ENCODE results near the gene MAML3.

MAML3 gene

DNA sequence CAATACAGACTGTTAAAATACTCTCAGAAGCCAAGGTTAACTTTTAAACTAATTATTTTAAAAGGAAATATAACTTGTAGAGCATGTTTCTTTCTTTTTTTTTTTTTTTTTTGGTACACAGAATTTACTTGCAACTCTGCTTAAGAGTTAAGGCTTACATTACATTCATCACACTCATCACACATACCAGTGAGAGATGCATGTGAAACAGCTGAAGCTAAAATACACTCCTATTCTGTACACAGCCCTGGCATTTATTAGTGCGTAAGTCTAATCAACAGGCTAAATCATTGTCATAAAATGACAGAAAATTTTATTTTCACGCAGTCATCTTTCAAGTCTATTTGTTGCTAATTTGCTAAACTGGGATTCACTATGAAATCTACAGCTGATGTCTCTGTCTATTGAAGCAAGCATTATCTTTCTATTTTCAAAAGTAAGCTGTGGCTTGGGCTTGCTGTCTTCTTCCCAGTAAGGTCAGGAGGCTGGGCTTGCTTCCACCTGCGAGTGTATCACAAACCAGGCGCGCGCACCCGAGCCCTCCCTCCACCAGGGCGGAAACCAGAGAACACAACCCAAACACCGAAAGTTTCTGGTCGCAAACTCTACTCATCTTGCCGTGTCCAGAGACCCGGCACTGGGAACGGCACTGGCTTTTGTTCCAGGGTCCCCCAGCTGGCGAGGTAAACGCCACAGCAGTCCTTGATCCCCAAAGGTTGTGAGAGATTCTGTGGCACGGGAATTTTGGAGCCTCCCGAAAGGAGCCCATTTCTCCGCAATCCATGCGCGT is 3.9 kb downstream of the MAML3 start:
- CTCF ChIA-PET: interaction anchor here (0.7 to 0.8 kb wide), 3 partner anchors 100 to 493 kb away, joined by 3 to 5 read pairs (median 4); no protein-coding TSS in a partner anchor
- peak; percentile 62 for DNase-seq (ENCODE audit: extremely low spot score)
- no peak for TF ChIP-seq ARNT (IDR thresholded peaks at IDR 0.05)
- no peak for TF ChIP-seq FOXA1 (IDR thresholded peaks at IDR 0.05)
- no peak for TF ChIP-seq FOXM1 (IDR thresholded peaks at IDR 0.05; ENCODE audit: borderline replicate concordance)
- no peak for TF ChIP-seq CTBP1 (IDR thresholded peaks at IDR 0.05; ENCODE audit: borderline replicate concordance)
- no peak for TF ChIP-seq BHLHE40 (IDR thresholded peaks at IDR 0.05; ENCODE audit: borderline replicate concordance)
- no peak for TF ChIP-seq NFRKB (IDR thresholded peaks at IDR 0.05)
- TF ChIP-seq L3MBTL2 (conservative IDR thresholded peaks at IDR 0.05): no peak
- POLR2A ChIA-PET: interaction anchor here (0.6 to 3.0 kb wide), 23 partner anchors 10 to 137 kb away, joined by 3 to 14 read pairs (median 4); no protein-coding TSS in a partner anchor

DNA sequence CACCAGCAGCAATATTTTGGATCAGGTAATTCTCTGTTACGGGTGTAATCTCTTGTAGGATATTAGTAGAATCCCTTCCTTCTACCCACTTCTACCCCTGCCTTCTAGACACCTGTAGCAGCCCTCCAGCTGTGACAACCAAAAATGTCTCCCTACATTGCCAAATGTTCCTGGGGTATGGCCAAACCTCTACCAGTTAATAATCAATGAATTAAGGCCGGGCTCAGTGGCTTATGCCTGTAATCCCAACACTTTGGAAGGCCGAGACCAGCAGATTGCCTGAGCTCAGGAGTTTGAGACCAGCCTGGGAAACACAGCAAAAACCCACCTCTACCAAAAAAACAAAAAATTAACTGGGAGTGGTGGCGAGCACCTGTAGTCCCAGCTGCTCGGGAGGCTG is 9.9 kb downstream of the MAML3 start:
- POLR2A ChIA-PET: interaction anchor here (1.4 kb wide), 1 partner anchor 46 kb away, joined by 3 read pairs; no protein-coding TSS in a partner anchor
- CTCF ChIA-PET: interaction anchor here (0.6 kb wide), 1 partner anchor 862 kb away, joined by 3 read pairs; no protein-coding TSS in a partner anchor
- TF ChIP-seq FOXM1 (IDR thresholded peaks at IDR 0.05; ENCODE audit: borderline replicate concordance): no peak
- TF ChIP-seq SUZ12 (IDR thresholded peaks at IDR 0.05): no peak
- no peak for TF ChIP-seq HDGF (IDR thresholded peaks at IDR 0.05; ENCODE audit: borderline replicate concordance)
- no peak for TF ChIP-seq BHLHE40 (IDR thresholded peaks at IDR 0.05; ENCODE audit: borderline replicate concordance)
- TF ChIP-seq, protein P1, sequence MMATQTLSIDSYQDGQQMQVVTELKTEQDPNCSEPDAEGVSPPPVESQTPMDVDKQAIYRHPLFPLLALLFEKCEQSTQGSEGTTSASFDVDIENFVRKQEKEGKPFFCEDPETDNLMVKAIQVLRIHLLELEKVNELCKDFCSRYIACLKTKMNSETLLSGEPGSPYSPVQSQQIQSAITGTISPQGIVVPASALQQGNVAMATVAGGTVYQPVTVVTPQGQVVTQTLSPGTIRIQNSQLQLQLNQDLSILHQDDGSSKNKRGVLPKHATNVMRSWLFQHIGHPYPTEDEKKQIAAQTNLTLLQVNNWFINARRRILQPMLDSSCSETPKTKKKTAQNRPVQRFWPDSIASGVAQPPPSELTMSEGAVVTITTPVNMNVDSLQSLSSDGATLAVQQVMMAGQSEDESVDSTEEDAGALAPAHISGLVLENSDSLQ (IDR thresholded peaks at IDR 0.05): no peak
- no peak for TF ChIP-seq ZNF384 (IDR thresholded peaks at IDR 0.05)
- TF ChIP-seq TARDBP (IDR thresholded peaks at IDR 0.05): no peak
- no peak for TF ChIP-seq ARNT (IDR thresholded peaks at IDR 0.05)
- no peak for TF ChIP-seq FOXA1 (IDR thresholded peaks at IDR 0.05)
- no peak for TF ChIP-seq FOXK2 (IDR thresholded peaks at IDR 0.05)
- no peak for TF ChIP-seq NFRKB (IDR thresholded peaks at IDR 0.05)
- no peak for TF ChIP-seq SP1 (IDR thresholded peaks at IDR 0.05)
- no peak for TF ChIP-seq LEF1 (IDR thresholded peaks at IDR 0.05; ENCODE audit: borderline replicate concordance)
- no peak for TF ChIP-seq ELF4 (IDR thresholded peaks at IDR 0.05)
- no peak for TF ChIP-seq L3MBTL2 (conservative IDR thresholded peaks at IDR 0.05)
- no peak for TF ChIP-seq CTBP1 (IDR thresholded peaks at IDR 0.05; ENCODE audit: borderline replicate concordance)
- no peak for DNase-seq (ENCODE audit: extremely low spot score)

DNA sequence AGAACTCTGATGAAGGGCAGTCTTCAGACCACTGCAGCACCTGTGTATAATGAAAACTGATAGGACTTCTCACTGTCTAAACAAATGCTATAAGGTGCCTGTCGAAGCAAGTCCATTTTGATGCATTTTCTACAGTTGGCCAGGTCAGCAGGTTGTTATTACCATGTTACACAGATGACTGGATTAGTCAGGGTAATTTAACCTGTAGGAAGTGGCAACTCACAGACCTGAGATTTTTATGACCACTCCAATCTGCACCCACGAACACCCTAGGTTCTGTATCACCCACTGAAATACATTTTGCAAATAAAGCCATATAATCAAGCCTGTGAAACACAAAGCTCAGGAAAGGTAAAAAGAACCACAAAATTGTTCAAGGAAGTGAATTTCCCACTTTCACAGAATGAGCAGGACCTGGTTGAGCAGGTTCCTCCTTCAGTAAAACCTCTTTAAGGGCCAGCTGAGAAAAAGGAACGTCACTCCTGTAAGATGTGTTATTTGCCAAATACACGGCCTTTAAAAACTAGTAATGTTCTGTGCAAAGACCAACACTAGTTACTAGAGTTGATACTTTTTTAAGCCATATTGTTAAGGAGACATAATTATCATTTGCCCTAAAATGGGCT is 12.7 kb downstream of the MAML3 start:
- DNase-seq (ENCODE audit: extremely low spot score): no peak
- ChIA-PET CTCF (no interaction called here), POLR2A (no interaction called here)

DNA sequence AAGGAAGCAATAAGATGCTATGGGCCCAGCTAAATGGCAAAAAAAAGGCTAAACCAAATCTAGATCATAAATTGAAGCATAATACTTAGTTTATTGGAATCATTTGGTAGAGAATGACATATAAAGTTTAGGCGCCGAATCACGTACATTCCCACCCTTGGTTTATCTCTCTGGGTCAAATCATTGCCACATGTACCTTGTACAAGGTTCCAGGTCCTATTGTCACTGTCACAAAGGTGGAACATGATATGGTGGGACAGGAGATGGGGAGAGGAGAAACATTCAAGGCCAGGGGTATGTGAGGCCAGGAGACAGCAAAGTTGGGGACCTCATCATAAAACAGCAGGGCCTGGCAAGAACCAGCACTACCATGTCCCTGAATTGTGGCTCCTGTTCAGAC is 13.4 kb downstream of the MAML3 start:
- ChIA-PET POLR2A (no interaction called here), CTCF (no interaction called here)
- no peak for TF ChIP-seq NFRKB (IDR thresholded peaks at IDR 0.05)
- TF ChIP-seq ARNT (IDR thresholded peaks at IDR 0.05): no peak
- no peak for TF ChIP-seq SUZ12 (IDR thresholded peaks at IDR 0.05)
- no peak for TF ChIP-seq HDGF (IDR thresholded peaks at IDR 0.05; ENCODE audit: borderline replicate concordance)
- no peak for TF ChIP-seq ELF4 (IDR thresholded peaks at IDR 0.05)
- TF ChIP-seq FOXK2 (IDR thresholded peaks at IDR 0.05): no peak
- TF ChIP-seq SP1 (IDR thresholded peaks at IDR 0.05): no peak
- TF ChIP-seq, protein P1 (IDR thresholded peaks at IDR 0.05): no peak
- no peak for TF ChIP-seq LEF1 (IDR thresholded peaks at IDR 0.05; ENCODE audit: borderline replicate concordance)
- TF ChIP-seq L3MBTL2 (conservative IDR thresholded peaks at IDR 0.05): no peak
- TF ChIP-seq FOXA1 (IDR thresholded peaks at IDR 0.05): no peak
- TF ChIP-seq CTBP1 (IDR thresholded peaks at IDR 0.05; ENCODE audit: borderline replicate concordance): no peak
- no peak for TF ChIP-seq BHLHE40 (IDR thresholded peaks at IDR 0.05; ENCODE audit: borderline replicate concordance)
- no peak for TF ChIP-seq TARDBP (IDR thresholded peaks at IDR 0.05)
- TF ChIP-seq FOXM1 (IDR thresholded peaks at IDR 0.05; ENCODE audit: borderline replicate concordance): no peak
- no peak for TF ChIP-seq ZNF384 (IDR thresholded peaks at IDR 0.05)

More for the DNA sequence above, 12.7 kb downstream of the MAML3 start:
- no peak for TF ChIP-seq BHLHE40 (IDR thresholded peaks at IDR 0.05; ENCODE audit: borderline replicate concordance)
- no peak for TF ChIP-seq TARDBP (IDR thresholded peaks at IDR 0.05)
- TF ChIP-seq ELF4 (IDR thresholded peaks at IDR 0.05): no peak
- TF ChIP-seq HDGF (IDR thresholded peaks at IDR 0.05; ENCODE audit: borderline replicate concordance): no peak
- no peak for TF ChIP-seq SUZ12 (IDR thresholded peaks at IDR 0.05)
- no peak for TF ChIP-seq FOXM1 (IDR thresholded peaks at IDR 0.05; ENCODE audit: borderline replicate concordance)
- TF ChIP-seq ZNF384 (IDR thresholded peaks at IDR 0.05): no peak
- TF ChIP-seq FOXK2 (IDR thresholded peaks at IDR 0.05): no peak
- no peak for TF ChIP-seq L3MBTL2 (conservative IDR thresholded peaks at IDR 0.05)
- TF ChIP-seq CTBP1 (IDR thresholded peaks at IDR 0.05; ENCODE audit: borderline replicate concordance): no peak
- TF ChIP-seq SP1 (IDR thresholded peaks at IDR 0.05): no peak
- TF ChIP-seq NFRKB (IDR thresholded peaks at IDR 0.05): no peak
- TF ChIP-seq LEF1 (IDR thresholded peaks at IDR 0.05; ENCODE audit: borderline replicate concordance): no peak
- TF ChIP-seq, protein P1 (IDR thresholded peaks at IDR 0.05): no peak

DNA sequence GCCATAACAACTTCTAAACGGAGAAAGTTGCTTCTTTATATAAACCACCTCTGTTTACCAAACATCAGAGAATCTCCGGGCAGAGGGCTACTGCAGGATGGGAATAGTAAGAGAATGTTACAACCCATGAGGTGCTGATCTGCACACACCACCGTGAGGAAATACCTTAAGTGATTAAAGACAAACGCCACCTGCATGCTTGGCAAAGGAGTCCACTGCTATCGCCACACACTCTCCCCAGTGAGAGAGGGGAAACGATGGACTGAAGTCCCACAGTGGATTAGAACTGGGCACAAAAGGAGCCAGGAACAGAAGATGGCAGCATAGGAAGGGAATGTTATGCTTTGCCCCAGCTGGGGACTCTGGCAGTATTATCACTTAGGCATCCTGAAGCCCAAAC is 15.6 kb downstream of the MAML3 start:
- TF ChIP-seq CTBP1 (IDR thresholded peaks at IDR 0.05; ENCODE audit: borderline replicate concordance) (no peak), FOXA1 (IDR thresholded peaks at IDR 0.05) (no peak), ELF4 (IDR thresholded peaks at IDR 0.05) (no peak), LEF1 (IDR thresholded peaks at IDR 0.05; ENCODE audit: borderline replicate concordance) (no peak), SUZ12 (IDR thresholded peaks at IDR 0.05) (no peak), BHLHE40 (IDR thresholded peaks at IDR 0.05; ENCODE audit: borderline replicate concordance) (no peak), L3MBTL2 (conservative IDR thresholded peaks at IDR 0.05) (no peak), ARNT (IDR thresholded peaks at IDR 0.05) (no peak), TARDBP (IDR thresholded peaks at IDR 0.05) (no peak), FOXK2 (IDR thresholded peaks at IDR 0.05) (no peak), ZNF384 (IDR thresholded peaks at IDR 0.05) (no peak), HDGF (IDR thresholded peaks at IDR 0.05; ENCODE audit: borderline replicate concordance) (no peak), NFRKB (IDR thresholded peaks at IDR 0.05) (no peak), SP1 (IDR thresholded peaks at IDR 0.05) (no peak), FOXM1 (IDR thresholded peaks at IDR 0.05; ENCODE audit: borderline replicate concordance) (no peak)
- TF ChIP-seq, protein P1 (IDR thresholded peaks at IDR 0.05): no peak
- no peak for DNase-seq (ENCODE audit: extremely low spot score)
- CTCF ChIA-PET: no interaction called here
- POLR2A ChIA-PET: interaction anchor here (1.1 to 1.5 kb wide), 2 partner anchors 13 to 15 kb away, joined by 4 to 6 read pairs; partner anchors contain the start of gene MAML3

More for the DNA sequence above, 13.4 kb downstream of the MAML3 start:
- no peak for DNase-seq (ENCODE audit: extremely low spot score)
